HepG2 (cell line): Measurements from ENCODE around the gene ARHGDIA. TPM values are rescaled to one million over a fixed set of nuclear protein-coding genes. Genes with fewer than 3 reads are reported as not detected.

Source experiments
- HCFC1 ChIP-seq: fragments of 150-350 bp; IDR thresholded peaks from 2 replicates; pipeline ENCODE4 v1.6.1; 2014; ENCODE audit warnings: low read depth, low read length
- KMT2A ChIP-seq: sonication (generic); formaldehyde crosslinking; IDR thresholded peaks from 2 replicates; pipeline ENCODE4 v1.4.0; 2020; ENCODE audit warnings: missing genetic modification reagents
- PHB2 ChIP-seq: fragments of 450-650 bp; IDR thresholded peaks from 2 replicates; pipeline ENCODE4 v1.6.1; 2018; ENCODE audit not compliant: partially characterized antibody
- PHF5A ChIP-seq: IDR thresholded peaks from one replicate; pipeline ENCODE4 v1.6.1; 2018; ENCODE audit warnings: low read depth, missing genetic modification reagents; ENCODE audit not compliant: unreplicated experiment
- ZNF577 ChIP-seq: sonication (generic); formaldehyde crosslinking; IDR thresholded peaks from 2 replicates; pipeline ENCODE4 v1.4.0; 2020; ENCODE audit warnings: mild to moderate bottlenecking, low read depth, missing genetic modification reagents, borderline replicate concordance
- ZNF598 ChIP-seq: sonication (generic); formaldehyde crosslinking; IDR thresholded peaks from 2 replicates; pipeline ENCODE4 v1.5.1; 2020; ENCODE audit warnings: mild to moderate bottlenecking, missing genetic modification reagents, borderline replicate concordance
- ZNF775 ChIP-seq: sonication (generic); formaldehyde crosslinking; IDR thresholded peaks from 2 replicates; pipeline ENCODE4 v1.4.0; 2020; ENCODE audit warnings: missing genetic modification reagents, mild to moderate bottlenecking, moderate library complexity, borderline replicate concordance
- polyA plus RNA-seq, 8 experiments: library from polyadenylated mRNA; depleted of rRNA in 3 of 8; stranded (reverse) in 7 of 8; unstranded in 1 of 8; fragments of >200 nt; fragmentation: Illumina TruSeq in 4 of 8; extraction: Trizol in 4 of 8; gene quantifications; 2 replicates each; pipeline versions ENCODE4 v1.2.1 to v1.2.3, GENCODE V29; 2011 to 2016; ENCODE audit warnings: low read depth in 4 of 8, missing spikeins in 1 of 8, mixed read lengths in 1 of 8; ENCODE audit not compliant: insufficient read depth in 1 of 8
- total RNA-seq, 5 experiments: library from RNA; depleted of rRNA; stranded (reverse); fragments of >200 nt; fragmentation: Illumina TruSeq; extraction: Trizol; gene quantifications; 2 replicates each; pipeline ENCODE4 v1.2.3, GENCODE V29; 2016; ENCODE audit warnings: low read depth in 1 of 5
- TF ChIP-seq, protein P1 (sequence below): sonication (generic); formaldehyde crosslinking; IDR thresholded peaks from 2 replicates; pipeline ENCODE4 v1.5.0; 2020; ENCODE audit warnings: mild to moderate bottlenecking, missing genetic modification reagents, borderline replicate concordance
- TF ChIP-seq, protein P2 (sequence below): sonication (generic); formaldehyde crosslinking; IDR thresholded peaks from 2 replicates; pipeline ENCODE4 v1.4.0; 2020; ENCODE audit warnings: missing genetic modification reagents
- TF ChIP-seq, protein P3 (sequence below): sonication (generic); formaldehyde crosslinking; IDR thresholded peaks from 2 replicates; pipeline ENCODE4; 2020; ENCODE audit warnings: missing genetic modification reagents, mild to moderate bottlenecking, borderline replicate concordance
- TF ChIP-seq, protein P4 (sequence below): sonication (generic); formaldehyde crosslinking; IDR thresholded peaks from 2 replicates; pipeline ENCODE4 v1.5.1; 2020; ENCODE audit warnings: missing genetic modification reagents, mild to moderate bottlenecking, borderline replicate concordance
- TF ChIP-seq, protein P5 (sequence below): sonication (generic); formaldehyde crosslinking; IDR thresholded peaks from 2 replicates; pipeline ENCODE4 v1.5.1; 2020; ENCODE audit warnings: missing genetic modification reagents, mild to moderate bottlenecking, borderline replicate concordance
- TF ChIP-seq, protein P6 (sequence below): fragments of 450-650 bp; IDR thresholded peaks from 2 replicates; pipeline ENCODE4 v1.6.1; 2016

ARHGDIA gene
- total and polyA plus RNA-seq, 2 of the 13 experiments (the other 11 are each of a cell fraction or from before 2014, with no cell fraction given): 40.0 to 64.0 TPM

DNA sequence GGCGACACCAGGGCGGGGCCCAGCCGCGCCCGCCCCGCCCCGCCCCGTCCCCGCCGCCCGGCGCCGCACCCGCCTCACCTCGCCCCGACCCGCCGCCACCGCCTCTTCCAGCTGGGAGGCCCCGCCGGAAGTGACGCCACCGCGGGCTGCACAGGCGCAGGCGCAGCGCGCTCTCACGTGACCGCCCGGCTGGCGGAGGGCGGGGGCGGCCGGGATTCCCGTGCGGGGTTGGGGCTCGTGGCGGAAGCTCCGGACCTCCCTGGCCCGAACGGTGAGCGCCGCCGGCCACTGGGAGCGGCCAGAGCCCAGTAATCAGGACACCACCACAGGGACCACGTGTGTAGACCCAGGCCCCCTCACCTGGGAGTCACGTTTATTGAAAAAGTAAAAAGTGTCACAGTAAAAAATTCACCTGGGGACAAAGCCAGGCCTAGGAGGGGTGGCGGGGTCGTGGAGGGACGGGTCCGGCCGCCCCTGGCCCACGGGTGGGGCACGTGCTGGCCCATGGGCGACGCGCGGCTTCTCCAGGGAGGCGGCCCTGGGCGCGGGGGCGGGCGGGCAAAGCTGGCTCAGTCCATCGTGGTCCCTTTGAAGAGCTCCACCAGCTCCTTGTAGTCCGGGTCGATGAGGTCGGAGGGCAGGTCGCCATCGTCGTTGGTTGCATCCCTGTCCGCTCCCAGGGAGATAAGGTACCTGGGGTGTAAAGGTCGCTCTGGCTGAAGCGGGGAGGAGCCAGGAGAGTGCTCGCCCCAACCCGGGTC lies 37.8 kb downstream of the ARHGDIA start, which contains the start of gene MCRIP1 (continued):
- TF ChIP-seq, protein P1, sequence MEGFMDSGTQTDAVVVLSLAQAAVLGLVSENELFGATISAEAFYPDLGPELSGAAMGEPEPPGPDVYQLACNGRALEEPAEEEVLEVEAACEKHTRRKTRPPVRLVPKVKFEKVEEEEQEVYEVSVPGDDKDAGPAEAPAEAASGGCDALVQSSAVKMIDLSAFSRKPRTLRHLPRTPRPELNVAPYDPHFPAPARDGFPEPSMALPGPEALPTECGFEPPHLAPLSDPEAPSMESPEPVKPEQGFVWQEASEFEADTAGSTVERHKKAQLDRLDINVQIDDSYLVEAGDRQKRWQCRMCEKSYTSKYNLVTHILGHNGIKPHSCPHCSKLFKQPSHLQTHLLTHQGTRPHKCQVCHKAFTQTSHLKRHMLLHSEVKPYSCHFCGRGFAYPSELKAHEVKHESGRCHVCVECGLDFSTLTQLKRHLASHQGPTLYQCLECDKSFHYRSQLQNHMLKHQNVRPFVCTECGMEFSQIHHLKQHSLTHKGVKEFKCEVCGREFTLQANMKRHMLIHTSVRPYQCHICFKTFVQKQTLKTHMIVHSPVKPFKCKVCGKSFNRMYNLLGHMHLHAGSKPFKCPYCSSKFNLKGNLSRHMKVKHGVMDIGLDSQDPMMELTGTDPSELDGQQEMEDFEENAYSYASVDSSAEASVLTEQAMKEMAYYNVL (CRISPR knock-in tag): no peak; the same call in 1 of the 2 replicates
- TF ChIP-seq, protein P2, sequence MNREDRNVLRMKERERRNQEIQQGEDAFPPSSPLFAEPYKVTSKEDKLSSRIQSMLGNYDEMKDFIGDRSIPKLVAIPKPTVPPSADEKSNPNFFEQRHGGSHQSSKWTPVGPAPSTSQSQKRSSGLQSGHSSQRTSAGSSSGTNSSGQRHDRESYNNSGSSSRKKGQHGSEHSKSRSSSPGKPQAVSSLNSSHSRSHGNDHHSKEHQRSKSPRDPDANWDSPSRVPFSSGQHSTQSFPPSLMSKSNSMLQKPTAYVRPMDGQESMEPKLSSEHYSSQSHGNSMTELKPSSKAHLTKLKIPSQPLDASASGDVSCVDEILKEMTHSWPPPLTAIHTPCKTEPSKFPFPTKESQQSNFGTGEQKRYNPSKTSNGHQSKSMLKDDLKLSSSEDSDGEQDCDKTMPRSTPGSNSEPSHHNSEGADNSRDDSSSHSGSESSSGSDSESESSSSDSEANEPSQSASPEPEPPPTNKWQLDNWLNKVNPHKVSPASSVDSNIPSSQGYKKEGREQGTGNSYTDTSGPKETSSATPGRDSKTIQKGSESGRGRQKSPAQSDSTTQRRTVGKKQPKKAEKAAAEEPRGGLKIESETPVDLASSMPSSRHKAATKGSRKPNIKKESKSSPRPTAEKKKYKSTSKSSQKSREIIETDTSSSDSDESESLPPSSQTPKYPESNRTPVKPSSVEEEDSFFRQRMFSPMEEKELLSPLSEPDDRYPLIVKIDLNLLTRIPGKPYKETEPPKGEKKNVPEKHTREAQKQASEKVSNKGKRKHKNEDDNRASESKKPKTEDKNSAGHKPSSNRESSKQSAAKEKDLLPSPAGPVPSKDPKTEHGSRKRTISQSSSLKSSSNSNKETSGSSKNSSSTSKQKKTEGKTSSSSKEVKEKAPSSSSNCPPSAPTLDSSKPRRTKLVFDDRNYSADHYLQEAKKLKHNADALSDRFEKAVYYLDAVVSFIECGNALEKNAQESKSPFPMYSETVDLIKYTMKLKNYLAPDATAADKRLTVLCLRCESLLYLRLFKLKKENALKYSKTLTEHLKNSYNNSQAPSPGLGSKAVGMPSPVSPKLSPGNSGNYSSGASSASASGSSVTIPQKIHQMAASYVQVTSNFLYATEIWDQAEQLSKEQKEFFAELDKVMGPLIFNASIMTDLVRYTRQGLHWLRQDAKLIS: no peak; the same call in 1 of the 2 replicates
- TF ChIP-seq ZNF577 (CRISPR knock-in tag): peak; percentile 95; the same call in 1 of the 2 replicates
- TF ChIP-seq, protein P3, sequence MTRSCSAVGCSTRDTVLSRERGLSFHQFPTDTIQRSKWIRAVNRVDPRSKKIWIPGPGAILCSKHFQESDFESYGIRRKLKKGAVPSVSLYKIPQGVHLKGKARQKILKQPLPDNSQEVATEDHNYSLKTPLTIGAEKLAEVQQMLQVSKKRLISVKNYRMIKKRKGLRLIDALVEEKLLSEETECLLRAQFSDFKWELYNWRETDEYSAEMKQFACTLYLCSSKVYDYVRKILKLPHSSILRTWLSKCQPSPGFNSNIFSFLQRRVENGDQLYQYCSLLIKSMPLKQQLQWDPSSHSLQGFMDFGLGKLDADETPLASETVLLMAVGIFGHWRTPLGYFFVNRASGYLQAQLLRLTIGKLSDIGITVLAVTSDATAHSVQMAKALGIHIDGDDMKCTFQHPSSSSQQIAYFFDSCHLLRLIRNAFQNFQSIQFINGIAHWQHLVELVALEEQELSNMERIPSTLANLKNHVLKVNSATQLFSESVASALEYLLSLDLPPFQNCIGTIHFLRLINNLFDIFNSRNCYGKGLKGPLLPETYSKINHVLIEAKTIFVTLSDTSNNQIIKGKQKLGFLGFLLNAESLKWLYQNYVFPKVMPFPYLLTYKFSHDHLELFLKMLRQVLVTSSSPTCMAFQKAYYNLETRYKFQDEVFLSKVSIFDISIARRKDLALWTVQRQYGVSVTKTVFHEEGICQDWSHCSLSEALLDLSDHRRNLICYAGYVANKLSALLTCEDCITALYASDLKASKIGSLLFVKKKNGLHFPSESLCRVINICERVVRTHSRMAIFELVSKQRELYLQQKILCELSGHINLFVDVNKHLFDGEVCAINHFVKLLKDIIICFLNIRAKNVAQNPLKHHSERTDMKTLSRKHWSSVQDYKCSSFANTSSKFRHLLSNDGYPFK: 0 out of 2 replicates have a peak, but pooled peaks have one; percentile 65
- peak; percentile 51 for TF ChIP-seq HCFC1
- peak; percentile 71; the same call in 1 of the 2 replicates for TF ChIP-seq ZNF598 (CRISPR knock-in tag)
- TF ChIP-seq PHB2: no peak
- peak; percentile 48; the same call in 1 of the 2 replicates for TF ChIP-seq KMT2A (CRISPR knock-in tag)
- TF ChIP-seq, protein P4, sequence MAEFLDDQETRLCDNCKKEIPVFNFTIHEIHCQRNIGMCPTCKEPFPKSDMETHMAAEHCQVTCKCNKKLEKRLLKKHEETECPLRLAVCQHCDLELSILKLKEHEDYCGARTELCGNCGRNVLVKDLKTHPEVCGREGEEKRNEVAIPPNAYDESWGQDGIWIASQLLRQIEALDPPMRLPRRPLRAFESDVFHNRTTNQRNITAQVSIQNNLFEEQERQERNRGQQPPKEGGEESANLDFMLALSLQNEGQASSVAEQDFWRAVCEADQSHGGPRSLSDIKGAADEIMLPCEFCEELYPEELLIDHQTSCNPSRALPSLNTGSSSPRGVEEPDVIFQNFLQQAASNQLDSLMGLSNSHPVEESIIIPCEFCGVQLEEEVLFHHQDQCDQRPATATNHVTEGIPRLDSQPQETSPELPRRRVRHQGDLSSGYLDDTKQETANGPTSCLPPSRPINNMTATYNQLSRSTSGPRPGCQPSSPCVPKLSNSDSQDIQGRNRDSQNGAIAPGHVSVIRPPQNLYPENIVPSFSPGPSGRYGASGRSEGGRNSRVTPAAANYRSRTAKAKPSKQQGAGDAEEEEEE (CRISPR knock-in tag): no peak
- TF ChIP-seq, protein P5, sequence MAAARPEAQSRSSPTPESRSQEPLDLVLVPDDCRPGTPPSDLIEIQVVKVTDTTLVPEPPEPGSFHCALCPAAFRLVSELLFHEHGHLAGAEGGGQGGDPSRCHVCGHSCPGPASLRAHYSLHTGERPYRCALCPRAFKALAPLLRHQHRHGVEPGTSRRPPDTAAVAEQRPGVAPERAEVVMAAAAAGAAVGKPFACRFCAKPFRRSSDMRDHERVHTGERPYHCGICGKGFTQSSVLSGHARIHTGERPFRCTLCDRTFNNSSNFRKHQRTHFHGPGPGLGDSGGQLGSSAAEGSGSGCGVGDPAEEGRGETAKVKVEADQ: peak; percentile 84; the same call in 1 of the 2 replicates
- peak; percentile 81; the same call in 1 of the 2 replicates for TF ChIP-seq ZNF775 (CRISPR knock-in tag)
- TF ChIP-seq, protein P6, sequence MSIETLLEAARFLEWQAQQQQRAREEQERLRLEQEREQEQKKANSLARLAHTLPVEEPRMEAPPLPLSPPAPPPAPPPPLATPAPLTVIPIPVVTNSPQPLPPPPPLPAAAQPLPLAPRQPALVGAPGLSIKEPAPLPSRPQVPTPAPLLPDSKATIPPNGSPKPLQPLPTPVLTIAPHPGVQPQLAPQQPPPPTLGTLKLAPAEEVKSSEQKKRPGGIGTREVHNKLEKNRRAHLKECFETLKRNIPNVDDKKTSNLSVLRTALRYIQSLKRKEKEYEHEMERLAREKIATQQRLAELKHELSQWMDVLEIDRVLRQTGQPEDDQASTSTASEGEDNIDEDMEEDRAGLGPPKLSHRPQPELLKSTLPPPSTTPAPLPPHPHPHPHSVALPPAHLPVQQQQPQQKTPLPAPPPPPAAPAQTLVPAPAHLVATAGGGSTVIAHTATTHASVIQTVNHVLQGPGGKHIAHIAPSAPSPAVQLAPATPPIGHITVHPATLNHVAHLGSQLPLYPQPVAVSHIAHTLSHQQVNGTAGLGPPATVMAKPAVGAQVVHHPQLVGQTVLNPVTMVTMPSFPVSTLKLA: peak; percentile 59
- TF ChIP-seq PHF5A (CRISPR knock-in tag): no peak
